BE2C (cell line): Measurements from ENCODE around the gene KCNMA1.

Experiments used
- DNase-seq: peaks from one replicate; pipeline ENCODE4 v3.0.0-alpha.2; 2020
- H3K27me3 ChIP-seq: fragments of 250-450 bp; sonication (Bioruptor Pico); 2 replicates; pipeline ENCODE4 v1.5.1; 2020; ENCODE audit warnings: mild to moderate bottlenecking
- H3K36me3 ChIP-seq: fragments of 250-450 bp; sonication (Bioruptor Pico); 2 replicates; pipeline ENCODE4 v1.5.1; 2020; ENCODE audit warnings: mild to moderate bottlenecking
- H3K4me1 ChIP-seq: fragments of 250-450 bp; sonication (Bioruptor Pico); 2 replicates; pipeline ENCODE4 v1.5.1; 2020
- H3K4me3 ChIP-seq: 2 replicates; pipeline ENCODE4 v1.5.1; 2011; ENCODE audit warnings: low read depth, low read length
- H3K9me3 ChIP-seq: fragments of 250-450 bp; sonication (Bioruptor Pico); 2 replicates; pipeline ENCODE4 v1.5.1; 2020
- TF ChIP-seq, protein P1 (sequence below): IDR thresholded peaks from 2 replicates; pipeline ENCODE4 v1.5.1; 2012; ENCODE audit warnings: mild to moderate bottlenecking, low read depth, low read length

The KCNMA1 gene

DNA sequence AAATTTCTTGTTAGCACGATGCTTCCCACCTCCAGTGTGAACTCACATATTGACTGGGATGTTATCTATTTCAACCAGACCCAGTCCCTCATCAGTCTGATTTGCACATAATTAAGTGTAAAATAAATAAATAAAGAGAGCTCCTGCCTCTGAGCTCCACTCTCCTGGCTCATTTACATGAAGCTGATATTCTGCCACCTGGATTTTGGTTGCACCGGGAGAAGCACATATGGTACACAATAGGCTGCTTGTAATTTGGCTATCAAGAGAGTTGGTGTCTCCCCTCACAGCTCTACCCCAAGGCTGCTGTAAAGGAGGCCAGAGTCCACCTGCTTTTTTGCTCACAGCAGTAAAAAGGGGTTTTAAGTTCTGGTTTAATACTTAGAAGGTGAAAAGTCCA lies 610.5 kb downstream of the KCNMA1 start:
- no peaks in the 10 kb centered on the region for H3K27me3 ChIP-seq
- no peaks in the 10 kb centered on the region for H3K9me3 ChIP-seq
- DNase-seq: no peak

DNA sequence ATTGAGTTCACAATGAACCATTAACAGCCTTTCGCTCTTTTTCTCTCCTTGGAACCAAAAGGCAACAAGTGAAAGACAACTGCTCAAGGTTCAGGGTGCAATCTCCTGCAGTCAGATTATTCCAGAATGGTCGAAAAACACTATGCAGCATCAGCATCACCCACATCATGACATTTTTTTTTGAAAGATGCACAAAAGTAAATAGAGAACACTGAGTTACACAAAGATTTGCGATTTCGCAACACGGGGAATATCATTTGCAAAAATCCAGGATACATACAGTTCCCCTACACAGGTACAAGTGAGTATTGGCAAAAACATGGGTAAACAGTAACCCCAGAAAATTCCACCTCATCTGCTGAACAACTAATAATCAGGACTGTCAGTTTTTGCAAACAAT lies 611.5 kb downstream of the KCNMA1 start:
- Histone ChIP-seq H3K4me3 (no peak overlapping the region), H3K4me1 (peaks cover 22% of the 10 kb centered on the region), H3K9me3 (no peaks in the 10 kb centered on the region), H3K36me3 (no peaks in the 10 kb centered on the region), H3K27me3 (no peaks in the 10 kb centered on the region)
- TF ChIP-seq, protein P1, sequence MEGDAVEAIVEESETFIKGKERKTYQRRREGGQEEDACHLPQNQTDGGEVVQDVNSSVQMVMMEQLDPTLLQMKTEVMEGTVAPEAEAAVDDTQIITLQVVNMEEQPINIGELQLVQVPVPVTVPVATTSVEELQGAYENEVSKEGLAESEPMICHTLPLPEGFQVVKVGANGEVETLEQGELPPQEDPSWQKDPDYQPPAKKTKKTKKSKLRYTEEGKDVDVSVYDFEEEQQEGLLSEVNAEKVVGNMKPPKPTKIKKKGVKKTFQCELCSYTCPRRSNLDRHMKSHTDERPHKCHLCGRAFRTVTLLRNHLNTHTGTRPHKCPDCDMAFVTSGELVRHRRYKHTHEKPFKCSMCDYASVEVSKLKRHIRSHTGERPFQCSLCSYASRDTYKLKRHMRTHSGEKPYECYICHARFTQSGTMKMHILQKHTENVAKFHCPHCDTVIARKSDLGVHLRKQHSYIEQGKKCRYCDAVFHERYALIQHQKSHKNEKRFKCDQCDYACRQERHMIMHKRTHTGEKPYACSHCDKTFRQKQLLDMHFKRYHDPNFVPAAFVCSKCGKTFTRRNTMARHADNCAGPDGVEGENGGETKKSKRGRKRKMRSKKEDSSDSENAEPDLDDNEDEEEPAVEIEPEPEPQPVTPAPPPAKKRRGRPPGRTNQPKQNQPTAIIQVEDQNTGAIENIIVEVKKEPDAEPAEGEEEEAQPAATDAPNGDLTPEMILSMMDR: no peak
- DNase-seq: no peak

More for the DNA sequence above, 610.5 kb downstream of the KCNMA1 start:
- TF ChIP-seq, protein P1: no peak
- peaks cover 31% of the 10 kb centered on the region for H3K4me1 ChIP-seq
- no peak overlapping the region for H3K4me3 ChIP-seq
- no peaks in the 10 kb centered on the region for H3K36me3 ChIP-seq

DNA sequence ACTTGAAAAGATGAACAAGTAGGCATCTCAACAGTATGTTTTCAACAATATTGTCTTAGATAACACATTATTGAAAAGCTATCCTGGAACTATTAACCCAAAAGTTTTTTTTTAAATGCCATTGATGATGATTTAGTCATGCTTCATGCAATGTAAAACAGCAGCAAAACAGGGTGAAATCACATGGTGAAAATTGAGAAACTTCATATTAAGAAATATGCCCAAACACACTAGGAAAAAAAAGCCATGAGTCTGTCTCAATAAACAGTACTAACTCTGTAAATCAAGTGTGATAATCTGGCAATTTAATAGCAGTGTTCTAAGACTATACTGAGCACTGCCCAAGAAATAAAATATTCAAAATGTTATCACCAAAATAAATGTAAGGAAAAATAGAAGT lies 613.1 kb downstream of the KCNMA1 start:
- no peaks in the 10 kb centered on the region for H3K27me3 ChIP-seq
- no peaks in the 10 kb centered on the region for H3K36me3 ChIP-seq
- TF ChIP-seq, protein P1: no peak
- H3K9me3 ChIP-seq: no peaks in the 10 kb centered on the region
- H3K4me1 ChIP-seq: peaks cover 19% of the 10 kb centered on the region
- H3K4me3 ChIP-seq: no peak overlapping the region
- DNase-seq: no peak

DNA sequence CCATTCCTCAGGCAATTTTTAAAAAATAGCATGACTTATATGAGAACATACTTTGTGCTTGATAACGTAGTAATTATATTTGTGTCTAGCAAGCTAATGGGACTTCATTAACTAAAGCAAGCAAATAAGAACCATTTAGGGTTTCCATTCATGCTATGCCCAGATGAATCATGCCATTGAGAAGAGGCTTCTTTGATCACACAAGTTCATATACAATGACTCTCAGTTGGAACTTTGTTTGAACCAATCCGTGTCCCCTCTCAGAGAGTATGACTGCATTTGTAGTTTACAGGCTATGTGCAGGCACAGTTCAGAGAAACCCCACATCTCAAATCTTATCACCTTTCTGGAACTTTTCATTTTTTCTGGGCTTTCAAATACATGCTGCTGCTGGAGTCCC lies 614.2 kb downstream of the KCNMA1 start:
- Histone ChIP-seq H3K4me1 (peaks cover 20% of the 10 kb centered on the region), H3K9me3 (no peaks in the 10 kb centered on the region), H3K27me3 (no peaks in the 10 kb centered on the region), H3K4me3 (no peak overlapping the region), H3K36me3 (no peaks in the 10 kb centered on the region)
- TF ChIP-seq, protein P1: no peak
- no peak for DNase-seq

DNA sequence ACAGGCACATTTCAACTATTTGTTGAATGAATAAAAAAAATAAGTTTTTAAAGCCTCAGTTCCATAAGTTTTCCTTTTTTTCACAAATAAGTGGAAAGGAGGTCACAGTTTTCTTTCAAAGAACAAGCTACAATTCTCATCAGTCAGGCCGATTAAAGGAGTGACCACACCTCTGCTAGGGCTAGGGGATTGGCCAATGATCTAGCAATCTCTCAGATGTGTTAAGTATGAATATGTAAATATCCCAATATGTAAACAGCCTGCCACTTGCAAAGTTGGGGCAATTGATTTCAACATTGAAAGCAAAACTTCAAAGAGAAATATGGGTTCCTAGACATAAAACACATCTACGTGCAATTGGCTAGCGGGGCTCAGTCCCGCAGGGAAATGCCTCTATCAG lies 614.9 kb downstream of the KCNMA1 start:
- no peak for DNase-seq
- Histone ChIP-seq H3K4me3 (no peak overlapping the region), H3K4me1 (peaks cover 20% of the 10 kb centered on the region), H3K36me3 (no peaks in the 10 kb centered on the region), H3K9me3 (no peaks in the 10 kb centered on the region), H3K27me3 (no peaks in the 10 kb centered on the region)
- TF ChIP-seq, protein P1: no peak

- TF ChIP-seq, protein P1: no peak
Observed at GRCh38 chr10:77021966-77022490, 615.6 kb downstream of the KCNMA1 start.

More at GRCh38 chr10:77021966-77022490, 615.6 kb downstream of the KCNMA1 start:
- no peaks in the 10 kb centered on the region for H3K9me3 ChIP-seq
- H3K27me3 ChIP-seq: no peaks in the 10 kb centered on the region
- H3K4me1 ChIP-seq: peaks cover 15% of the 10 kb centered on the region
- H3K4me3 ChIP-seq: no peak overlapping the region
- no peaks in the 10 kb centered on the region for H3K36me3 ChIP-seq
- DNase-seq: no peak
